K562 (cell line): Measurements from ENCODE around the gene LCN15. TPM values are rescaled to one million over a fixed set of nuclear protein-coding genes. Genes with fewer than 3 reads are reported as not detected.

Source experiments
- ARID1B ChIP-seq: fragments of 450-650 bp; IDR thresholded peaks from 2 replicates; pipeline ENCODE4 v1.6.1; 2016; ENCODE audit warnings: antibody characterized with exemption, mild to moderate bottlenecking, inconsistent platforms
- ESRRA ChIP-seq: fragments of 450-650 bp; IDR thresholded peaks from 2 replicates; pipeline ENCODE4 v1.6.1; 2014; ENCODE audit warnings: low read depth, mild to moderate bottlenecking, moderate library complexity, borderline replicate concordance
- HEY1 ChIP-seq: fragments of 250-450 bp; sonication (Bioruptor Pico); IDR thresholded peaks from 2 replicates; pipeline ENCODE4 v1.5.0; 2020; ENCODE audit warnings: mild to moderate bottlenecking, moderate library complexity, borderline replicate concordance
- MYNN ChIP-seq, 2 experiments: sonication (generic); formaldehyde crosslinking in 1 of 2; IDR thresholded peaks; 2 replicates each; pipeline versions ENCODE4 v1.5.0 to v1.6.1; 2016 to 2020; ENCODE audit warnings: antibody characterized with exemption in 1 of 2, missing genetic modification reagents in 1 of 2
- PML ChIP-seq: IDR thresholded peaks from 2 replicates; pipeline ENCODE4 v1.6.1; 2012; ENCODE audit warnings: low read length, inconsistent platforms
- RAD21 ChIP-seq, 2 experiments: fragments of 250-450 bp in 1 of 2; fragments of 450-650 bp in 1 of 2; sonication (Bioruptor Pico) in 1 of 2; formaldehyde crosslinking in 1 of 2; IDR thresholded peaks in 1 of 2; conservative IDR thresholded peaks in 1 of 2; 2 replicates each; pipeline versions ENCODE4 v1.4.0 to v1.8.0; 2020 to 2022; ENCODE audit warnings: mild to moderate bottlenecking in 2 of 2, moderate library complexity in 1 of 2
- RFX7 ChIP-seq: fragments of 250-450 bp; sonication (Bioruptor Pico); IDR thresholded peaks from 2 replicates; pipeline ENCODE4 v1.5.1; 2021; ENCODE audit warnings: mild to moderate bottlenecking
- SP1 ChIP-seq: sonication (generic); formaldehyde crosslinking; IDR thresholded peaks from 2 replicates; pipeline ENCODE4 v1.8.1; 2022; ENCODE audit warnings: mild to moderate bottlenecking, missing genetic modification reagents
- STAT5A ChIP-seq: IDR thresholded peaks from 2 replicates; pipeline ENCODE4 v1.6.1; 2012; ENCODE audit warnings: low read length, inconsistent platforms, borderline replicate concordance
- ZFX ChIP-seq: sonication (generic); formaldehyde crosslinking; IDR thresholded peaks from 2 replicates; pipeline ENCODE4 v1.8.0; 2022; ENCODE audit warnings: mild to moderate bottlenecking, missing genetic modification reagents, moderate library complexity
- polyA plus RNA-seq, 8 experiments: library from polyadenylated mRNA; depleted of rRNA in 4 of 8; stranded (reverse) in 5 of 8; unstranded in 3 of 8; fragments of >200 nt; fragmentation: Nextera tagmentation in 2 of 8; fragmentation: Illumina TruSeq in 1 of 8; extraction: Ambion mirVana in 2 of 8; extraction: Trizol in 1 of 8; gene quantifications; 2 replicates each; pipeline versions ENCODE4 v1.2.1 to v1.2.3, GENCODE V29; 2011 to 2014; ENCODE audit warnings: inconsistent platforms in 1 of 8, missing spikeins in 1 of 8
- total RNA-seq, 7 experiments: library from RNA; depleted of rRNA in 6 of 7; stranded (reverse); fragments of >200 nt in 6 of 7; fragmentation: Illumina TruSeq in 2 of 7; extraction: Trizol in 2 of 7; gene quantifications; 2 replicates each; pipeline versions ENCODE4 v1.2.1 to v1.2.3, GENCODE V29; 2011 to 2021; ENCODE audit warnings: low replicate concordance in 1 of 7
- TF ChIP-seq, protein P1 (sequence below), 3 experiments: IDR thresholded peaks in 2 of 3; conservative IDR thresholded peaks in 1 of 3; 2 replicates each; pipeline ENCODE4 v1.5.1; 2011 to 2012; ENCODE audit warnings: low read length in 3 of 3, mild to moderate bottlenecking in 3 of 3, control low read depth in 2 of 3, improper control_type of control experiment in 1 of 3, inconsistent platforms in 1 of 3, low read depth in 1 of 3, mixed read lengths in 1 of 3, moderate library complexity in 1 of 3; ENCODE audit not compliant: insufficient read depth in 2 of 3
- TF ChIP-seq, protein P2 (sequence below): sonication (generic); formaldehyde crosslinking; IDR thresholded peaks from 2 replicates; pipeline ENCODE4 v1.8.1; 2023; ENCODE audit warnings: mild to moderate bottlenecking, missing genetic modification reagents
- TF ChIP-seq, protein P3 (sequence below): fragments of 250-450 bp; sonication (Bioruptor Pico); IDR thresholded peaks from 2 replicates; pipeline ENCODE4 v1.8.0; 2021; ENCODE audit warnings: moderate library complexity, mild to moderate bottlenecking, inconsistent platforms
- TF ChIP-seq, protein P4 (sequence below): sonication (generic); formaldehyde crosslinking; IDR thresholded peaks from 2 replicates; pipeline ENCODE4 v1.8.0; 2023; ENCODE audit warnings: mild to moderate bottlenecking, missing genetic modification reagents
- TF ChIP-seq, protein P5 (sequence below), 2 experiments: fragments of 450-650 bp; IDR thresholded peaks; 2 replicates each; pipeline ENCODE4 v1.6.1; 2016

The LCN15 gene
- total and polyA plus RNA-seq, 9 of the 15 experiments (the other 6 are each of a cell fraction or from before 2014, with no cell fraction given) = 0.66 TPM; not detected in 8

DNA sequence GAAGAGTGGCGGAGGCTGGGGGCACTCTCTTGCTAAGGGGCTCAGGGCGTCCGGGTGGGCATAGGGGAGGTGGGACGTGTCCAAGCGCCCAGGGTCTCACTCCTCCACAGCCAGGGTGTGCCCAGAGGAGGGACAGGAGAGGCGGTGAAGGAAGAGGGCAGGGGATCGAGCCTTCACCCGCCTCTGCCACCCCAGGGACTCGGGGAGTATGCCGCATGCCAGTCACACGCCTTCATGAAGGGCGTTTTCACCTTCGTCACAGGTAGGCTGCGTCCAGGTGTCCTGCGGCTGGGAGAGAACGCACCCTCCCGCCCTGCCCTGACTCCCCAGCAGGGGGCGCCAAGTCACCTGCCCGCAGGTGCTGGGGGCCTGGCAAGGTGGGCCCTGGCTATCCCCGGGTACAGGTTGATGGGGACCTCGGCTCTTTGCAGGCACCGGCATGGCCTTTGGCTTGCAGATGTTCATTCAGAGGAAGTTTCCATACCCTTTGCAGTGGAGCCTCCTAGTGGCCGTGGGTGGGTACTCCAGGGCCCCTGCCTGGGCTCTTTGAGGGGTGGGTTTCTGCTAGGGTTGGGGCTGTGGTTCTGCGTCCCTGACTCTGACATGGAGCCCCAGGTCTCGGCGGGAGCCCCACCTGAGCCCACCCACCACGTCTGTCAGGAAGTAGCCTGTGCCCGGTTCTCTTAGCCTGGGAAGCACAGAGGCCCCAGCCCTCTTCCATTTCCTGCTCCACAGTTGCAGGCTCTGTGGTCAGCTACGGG lies 27.4 kb upstream of the LCN15 start (continued):
- peak; percentile 44; the same call in 1 of the 2 replicates for TF ChIP-seq ESRRA
- TF ChIP-seq ZFX = peak; percentile 57
- TF ChIP-seq MYNN (IDR thresholded peaks at IDR 0.05) = peak; percentile 55; the same call in 1 of the 2 replicates
- TF ChIP-seq MYNN (CRISPR knock-in tag; IDR thresholded peaks at IDR 0.05) = no peak
- TF ChIP-seq SP1 = no peak; the same call in 1 of the 2 replicates
- no peak for TF ChIP-seq HEY1 (CRISPR knock-in tag)
- TF ChIP-seq, protein P1, sequence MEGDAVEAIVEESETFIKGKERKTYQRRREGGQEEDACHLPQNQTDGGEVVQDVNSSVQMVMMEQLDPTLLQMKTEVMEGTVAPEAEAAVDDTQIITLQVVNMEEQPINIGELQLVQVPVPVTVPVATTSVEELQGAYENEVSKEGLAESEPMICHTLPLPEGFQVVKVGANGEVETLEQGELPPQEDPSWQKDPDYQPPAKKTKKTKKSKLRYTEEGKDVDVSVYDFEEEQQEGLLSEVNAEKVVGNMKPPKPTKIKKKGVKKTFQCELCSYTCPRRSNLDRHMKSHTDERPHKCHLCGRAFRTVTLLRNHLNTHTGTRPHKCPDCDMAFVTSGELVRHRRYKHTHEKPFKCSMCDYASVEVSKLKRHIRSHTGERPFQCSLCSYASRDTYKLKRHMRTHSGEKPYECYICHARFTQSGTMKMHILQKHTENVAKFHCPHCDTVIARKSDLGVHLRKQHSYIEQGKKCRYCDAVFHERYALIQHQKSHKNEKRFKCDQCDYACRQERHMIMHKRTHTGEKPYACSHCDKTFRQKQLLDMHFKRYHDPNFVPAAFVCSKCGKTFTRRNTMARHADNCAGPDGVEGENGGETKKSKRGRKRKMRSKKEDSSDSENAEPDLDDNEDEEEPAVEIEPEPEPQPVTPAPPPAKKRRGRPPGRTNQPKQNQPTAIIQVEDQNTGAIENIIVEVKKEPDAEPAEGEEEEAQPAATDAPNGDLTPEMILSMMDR (IDR thresholded peaks at IDR 0.05 in 2 of 3, conservative IDR thresholded peaks at IDR 0.05 in 1 of 3; ENCODE audit: insufficient read depth in 2 of 3, low read depth in 1 of 3, low read length in 3 of 3) = peak; percentile 93 to 100 (median 99)
- no peak for TF ChIP-seq STAT5A
- TF ChIP-seq, protein P2, sequence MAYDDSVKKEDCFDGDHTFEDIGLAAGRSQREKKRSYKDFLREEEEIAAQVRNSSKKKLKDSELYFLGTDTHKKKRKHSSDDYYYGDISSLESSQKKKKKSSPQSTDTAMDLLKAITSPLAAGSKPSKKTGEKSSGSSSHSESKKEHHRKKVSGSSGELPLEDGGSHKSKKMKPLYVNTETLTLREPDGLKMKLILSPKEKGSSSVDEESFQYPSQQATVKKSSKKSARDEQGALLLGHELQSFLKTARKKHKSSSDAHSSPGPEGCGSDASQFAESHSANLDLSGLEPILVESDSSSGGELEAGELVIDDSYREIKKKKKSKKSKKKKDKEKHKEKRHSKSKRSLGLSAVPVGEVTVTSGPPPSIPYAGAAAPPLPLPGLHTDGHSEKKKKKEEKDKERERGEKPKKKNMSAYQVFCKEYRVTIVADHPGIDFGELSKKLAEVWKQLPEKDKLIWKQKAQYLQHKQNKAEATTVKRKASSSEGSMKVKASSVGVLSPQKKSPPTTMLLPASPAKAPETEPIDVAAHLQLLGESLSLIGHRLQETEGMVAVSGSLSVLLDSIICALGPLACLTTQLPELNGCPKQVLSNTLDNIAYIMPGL (CRISPR knock-in tag) = peak; percentile 98
- peak; percentile 36; the same call in 1 of the 2 replicates for TF ChIP-seq ARID1B
- TF ChIP-seq, protein P3, sequence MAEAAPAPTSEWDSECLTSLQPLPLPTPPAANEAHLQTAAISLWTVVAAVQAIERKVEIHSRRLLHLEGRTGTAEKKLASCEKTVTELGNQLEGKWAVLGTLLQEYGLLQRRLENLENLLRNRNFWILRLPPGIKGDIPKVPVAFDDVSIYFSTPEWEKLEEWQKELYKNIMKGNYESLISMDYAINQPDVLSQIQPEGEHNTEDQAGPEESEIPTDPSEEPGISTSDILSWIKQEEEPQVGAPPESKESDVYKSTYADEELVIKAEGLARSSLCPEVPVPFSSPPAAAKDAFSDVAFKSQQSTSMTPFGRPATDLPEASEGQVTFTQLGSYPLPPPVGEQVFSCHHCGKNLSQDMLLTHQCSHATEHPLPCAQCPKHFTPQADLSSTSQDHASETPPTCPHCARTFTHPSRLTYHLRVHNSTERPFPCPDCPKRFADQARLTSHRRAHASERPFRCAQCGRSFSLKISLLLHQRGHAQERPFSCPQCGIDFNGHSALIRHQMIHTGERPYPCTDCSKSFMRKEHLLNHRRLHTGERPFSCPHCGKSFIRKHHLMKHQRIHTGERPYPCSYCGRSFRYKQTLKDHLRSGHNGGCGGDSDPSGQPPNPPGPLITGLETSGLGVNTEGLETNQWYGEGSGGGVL (CRISPR knock-in tag) = no peak
- TF ChIP-seq, protein P4, sequence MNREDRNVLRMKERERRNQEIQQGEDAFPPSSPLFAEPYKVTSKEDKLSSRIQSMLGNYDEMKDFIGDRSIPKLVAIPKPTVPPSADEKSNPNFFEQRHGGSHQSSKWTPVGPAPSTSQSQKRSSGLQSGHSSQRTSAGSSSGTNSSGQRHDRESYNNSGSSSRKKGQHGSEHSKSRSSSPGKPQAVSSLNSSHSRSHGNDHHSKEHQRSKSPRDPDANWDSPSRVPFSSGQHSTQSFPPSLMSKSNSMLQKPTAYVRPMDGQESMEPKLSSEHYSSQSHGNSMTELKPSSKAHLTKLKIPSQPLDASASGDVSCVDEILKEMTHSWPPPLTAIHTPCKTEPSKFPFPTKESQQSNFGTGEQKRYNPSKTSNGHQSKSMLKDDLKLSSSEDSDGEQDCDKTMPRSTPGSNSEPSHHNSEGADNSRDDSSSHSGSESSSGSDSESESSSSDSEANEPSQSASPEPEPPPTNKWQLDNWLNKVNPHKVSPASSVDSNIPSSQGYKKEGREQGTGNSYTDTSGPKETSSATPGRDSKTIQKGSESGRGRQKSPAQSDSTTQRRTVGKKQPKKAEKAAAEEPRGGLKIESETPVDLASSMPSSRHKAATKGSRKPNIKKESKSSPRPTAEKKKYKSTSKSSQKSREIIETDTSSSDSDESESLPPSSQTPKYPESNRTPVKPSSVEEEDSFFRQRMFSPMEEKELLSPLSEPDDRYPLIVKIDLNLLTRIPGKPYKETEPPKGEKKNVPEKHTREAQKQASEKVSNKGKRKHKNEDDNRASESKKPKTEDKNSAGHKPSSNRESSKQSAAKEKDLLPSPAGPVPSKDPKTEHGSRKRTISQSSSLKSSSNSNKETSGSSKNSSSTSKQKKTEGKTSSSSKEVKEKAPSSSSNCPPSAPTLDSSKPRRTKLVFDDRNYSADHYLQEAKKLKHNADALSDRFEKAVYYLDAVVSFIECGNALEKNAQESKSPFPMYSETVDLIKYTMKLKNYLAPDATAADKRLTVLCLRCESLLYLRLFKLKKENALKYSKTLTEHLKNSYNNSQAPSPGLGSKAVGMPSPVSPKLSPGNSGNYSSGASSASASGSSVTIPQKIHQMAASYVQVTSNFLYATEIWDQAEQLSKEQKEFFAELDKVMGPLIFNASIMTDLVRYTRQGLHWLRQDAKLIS (CRISPR knock-in tag) = peak; percentile 89
- TF ChIP-seq RAD21 (CRISPR knock-in tag; conservative IDR thresholded peaks at IDR 0.05 in 1 of 2, IDR thresholded peaks at IDR 0.05 in 1 of 2) = peak; percentile 38 to 67; a peak in 3 of 4 replicates
- 0 out of 2 replicates have a peak, but pooled peaks have one; percentile 4 for TF ChIP-seq PML
- TF ChIP-seq, protein P5, sequence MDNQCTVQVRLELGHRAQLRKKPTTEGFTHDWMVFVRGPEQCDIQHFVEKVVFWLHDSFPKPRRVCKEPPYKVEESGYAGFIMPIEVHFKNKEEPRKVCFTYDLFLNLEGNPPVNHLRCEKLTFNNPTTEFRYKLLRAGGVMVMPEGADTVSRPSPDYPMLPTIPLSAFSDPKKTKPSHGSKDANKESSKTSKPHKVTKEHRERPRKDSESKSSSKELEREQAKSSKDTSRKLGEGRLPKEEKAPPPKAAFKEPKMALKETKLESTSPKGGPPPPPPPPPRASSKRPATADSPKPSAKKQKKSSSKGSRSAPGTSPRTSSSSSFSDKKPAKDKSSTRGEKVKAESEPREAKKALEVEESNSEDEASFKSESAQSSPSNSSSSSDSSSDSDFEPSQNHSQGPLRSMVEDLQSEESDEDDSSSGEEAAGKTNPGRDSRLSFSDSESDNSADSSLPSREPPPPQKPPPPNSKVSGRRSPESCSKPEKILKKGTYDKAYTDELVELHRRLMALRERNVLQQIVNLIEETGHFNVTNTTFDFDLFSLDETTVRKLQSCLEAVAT (IDR thresholded peaks at IDR 0.05) = peak; percentile 51 to 65; a peak in 2 of 4 replicates
- no peak for TF ChIP-seq RFX7 (CRISPR knock-in tag)
